Liver (tissue), 9 donors: ENCODE measurements around the gene NDUFB11. TPM values are rescaled to one million over a fixed set of nuclear protein-coding genes. Genes with fewer than 3 reads are reported as not detected.

Experiments
- DNase-seq: peaks from one replicate; pipeline ENCODE4 v3.0.0-alpha.2; 2017; ENCODE audit warnings: low spot score
- H3K27ac ChIP-seq, 2 donors: one replicate each; pipeline ENCODE4 v1.7.0; 2013; ENCODE audit warnings: inconsistent platforms in 2 of 2, low read length in 2 of 2, control low read depth in 1 of 2, low read depth in 1 of 2, mild to moderate bottlenecking in 1 of 2
- H3K27me3 ChIP-seq, 4 donors: one replicate each; pipeline versions ENCODE4 v1.6.1 to v1.7.0; 2013; ENCODE audit warnings: low read length in 3 of 4, inconsistent platforms in 1 of 4, mild to moderate bottlenecking in 1 of 4, moderate library complexity in 1 of 4; ENCODE audit not compliant: control insufficient read depth in 4 of 4, insufficient read depth in 4 of 4
- H3K36me3 ChIP-seq, 4 donors: one replicate each; pipeline versions ENCODE4 v1.6.1 to v1.7.0; 2013; ENCODE audit warnings: low read length in 3 of 4, mild to moderate bottlenecking in 3 of 4, low read depth in 1 of 4, moderate library complexity in 1 of 4; ENCODE audit not compliant: control insufficient read depth in 4 of 4, insufficient read depth in 3 of 4
- H3K4me1 ChIP-seq, 4 donors: one replicate each; pipeline versions ENCODE4 v1.6.1 to v1.7.0; 2013; ENCODE audit warnings: low read length in 3 of 4, mild to moderate bottlenecking in 3 of 4, moderate library complexity in 1 of 4; ENCODE audit not compliant: control insufficient read depth in 4 of 4, insufficient read depth in 4 of 4
- H3K4me3 ChIP-seq, 3 donors: one replicate each; pipeline versions ENCODE4 v1.6.1 to v1.7.0; 2013; ENCODE audit warnings: low read length in 3 of 3, control low read depth in 1 of 3, low read depth in 1 of 3, mild to moderate bottlenecking in 1 of 3
- H3K9ac ChIP-seq, 2 donors: one replicate each; pipeline ENCODE4 v1.7.0; 2013; ENCODE audit warnings: low read length in 2 of 2, mild to moderate bottlenecking in 2 of 2, moderate library complexity in 2 of 2, control low read depth in 1 of 2, low read depth in 1 of 2
- H3K9me3 ChIP-seq, 4 donors: one replicate each; pipeline versions ENCODE4 v1.6.1 to v1.7.0; 2013; ENCODE audit warnings: low read length in 3 of 4; ENCODE audit not compliant: control insufficient read depth in 4 of 4
- CTCF ChIP-seq: fragments of 150-350 bp; IDR thresholded peaks from 2 replicates; pipeline ENCODE4 v1.5.1; 2017; ENCODE audit warnings: improper control_type of control experiment, low read depth, low read length; ENCODE audit not compliant: missing input control
- FOXA2 ChIP-seq: IDR thresholded peaks from 2 replicates; pipeline ENCODE4 v1.6.1; 2016; ENCODE audit warnings: antibody characterized with exemption
- HNF4A ChIP-seq, 2 donors: conservative IDR thresholded peaks; 2 replicates each; pipeline ENCODE4 v1.6.1; 2016; ENCODE audit warnings: antibody characterized with exemption in 2 of 2, mild to moderate bottlenecking in 2 of 2
- HNF4G ChIP-seq: IDR thresholded peaks from 2 replicates; pipeline ENCODE4 v1.6.1; 2016; ENCODE audit warnings: antibody characterized with exemption
- MAX ChIP-seq: IDR thresholded peaks from 2 replicates; pipeline ENCODE4 v1.6.1; 2016; ENCODE audit warnings: antibody characterized with exemption
- NR2F2 ChIP-seq: IDR thresholded peaks from 2 replicates; pipeline ENCODE4 v1.6.1; 2016; ENCODE audit warnings: antibody characterized with exemption
- RAD21 ChIP-seq, 2 donors: IDR thresholded peaks; 2 replicates each; pipeline ENCODE4 v1.6.1; 2016; ENCODE audit warnings: antibody characterized with exemption in 2 of 2, mild to moderate bottlenecking in 2 of 2
- REST ChIP-seq: IDR thresholded peaks from 2 replicates; pipeline ENCODE4 v1.6.1; 2016; ENCODE audit warnings: antibody characterized with exemption, mild to moderate bottlenecking
- SP1 ChIP-seq: IDR thresholded peaks from 2 replicates; pipeline ENCODE4 v1.6.1; 2018; ENCODE audit warnings: antibody characterized with exemption, mild to moderate bottlenecking
- TAF1 ChIP-seq: conservative IDR thresholded peaks from 2 replicates; pipeline ENCODE4 v1.6.1; 2016; ENCODE audit warnings: antibody characterized with exemption, mild to moderate bottlenecking
- YY1 ChIP-seq: IDR thresholded peaks from 2 replicates; pipeline ENCODE4 v1.6.1; 2016; ENCODE audit warnings: antibody characterized with exemption, mild to moderate bottlenecking
- ZBTB33 ChIP-seq: IDR thresholded peaks from 2 replicates; pipeline ENCODE4 v1.6.1; 2016; ENCODE audit warnings: antibody characterized with exemption
- WGBS: extraction: QIAGEN DNeasy Blood & Tissue Kit; methylation state at CpG from one replicate; pipeline ENCODE4 v1.1.7; 2013; 5-methylcytosine and 5-hydroxymethylcytosine counted together
- polyA plus RNA-seq, 2 donors: library from polyadenylated mRNA; stranded (reverse) in 1 of 2; unstranded in 1 of 2; fragments of 200-250 nt in 1 of 2; fragments of >200 nt in 1 of 2; fragmentation: Nextera tagmentation in 1 of 2; extraction: Ambion mirVana in 1 of 2; gene quantifications; one replicate each; pipeline versions ENCODE4 v1.2.1 to v1.2.3, GENCODE V29; 2013 to 2015
- total RNA-seq, 2 donors: library from RNA; depleted of rRNA; stranded (reverse); fragments of >200 nt; gene quantifications; one replicate each; pipeline ENCODE4 v1.2.3, GENCODE V29; 2014
- donor health status: healthy.
- donor health status: healthy.
- donor health status: healthy.
- donor health status: healthy.
- donor health status: healthy.

NDUFB11 gene
- 10 to 100 TPM; 23.6 to 54.6 TPM for total RNA-seq
- polyA plus RNA-seq: 100 to 1,000 TPM in 1 of 2 donors, 10 to 100 TPM in 1; 78.4 to 127 TPM

- Histone ChIP-seq H3K4me3 (peak within 1 kb of the TSS; percentile 75 to 87 (median 75)), H3K36me3 (peaks cover 0 to 14% (median 4%) of the 10 kb centered on the region in 4 donors), H3K27me3 (no peaks in the 10 kb centered on the region), H3K4me1 (peaks cover 6 to 24% (median 17%) of the 10 kb centered on the region in 4 donors), H3K9me3 (no peaks in the 10 kb centered on the region), H3K9ac (peak within 1 kb of the TSS; percentile 51 to 86), H3K27ac (peak within 1 kb of the TSS; percentile 78 to 88)
- peak; percentile 86 for DNase-seq
- TF ChIP-seq RAD21 (IDR thresholded peaks at IDR 0.05) (peak in 1 of 2 donors; percentile 38), NR2F2 (no peak), REST (peak; percentile 77), MAX (no peak), CTCF (peak; percentile 68), SP1 (peak; percentile 80), HNF4G (no peak), HNF4A (conservative IDR thresholded peaks at IDR 0.05) (peak in 1 of 2 donors; percentile 7), FOXA2 (no peak), ZBTB33 (no peak), YY1 (peak; percentile 95), TAF1 (peak; percentile 60)
- WGBS: under 1% methylated on average over 54 of the region's 54 CpGs
These were observed at the start of gene NDUFB11, which contains the start of gene RBM10 for GRCh38 chrX:47144626-47145394. Gene NDUFB11 (minus strand): TSS chrX:47144702. CDS start chrX:47144679, 23 bp downstream. Gene RBM10 (plus strand): TSS chrX:47145221. CDS start chrX:47147482, 2,261 bp downstream.
